ENCODE measurements around the gene HRH1.

The HRH1 gene

DNA sequence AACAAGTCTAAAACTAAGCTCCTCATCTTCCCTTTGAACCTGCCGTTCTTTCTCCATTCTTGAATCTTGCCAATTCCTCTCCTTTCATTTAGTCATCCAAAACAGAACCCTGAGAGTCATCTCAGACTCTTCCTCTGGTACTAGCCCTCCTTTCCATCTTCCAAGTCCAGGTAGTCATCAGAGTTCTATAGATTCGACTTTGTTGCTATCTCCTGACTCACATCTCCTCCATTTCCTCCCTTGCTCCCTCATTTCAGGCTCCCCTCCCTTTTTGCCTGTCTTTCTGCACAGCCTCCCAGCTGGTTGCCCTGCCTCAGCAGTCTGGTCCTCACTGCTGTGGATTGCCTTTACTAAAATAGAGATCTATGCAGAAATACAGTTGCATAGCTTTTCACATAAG lies 122.6 kb downstream of the HRH1 start:
- no peak for DNase-seq (ENCODE audit: low read depth, low spot score)

- DNase-seq (ENCODE audit: low read depth, low spot score), result no peak
Measured at GRCh38 chr3:11282250-11283138, 128.2 kb downstream of the HRH1 start.

DNA sequence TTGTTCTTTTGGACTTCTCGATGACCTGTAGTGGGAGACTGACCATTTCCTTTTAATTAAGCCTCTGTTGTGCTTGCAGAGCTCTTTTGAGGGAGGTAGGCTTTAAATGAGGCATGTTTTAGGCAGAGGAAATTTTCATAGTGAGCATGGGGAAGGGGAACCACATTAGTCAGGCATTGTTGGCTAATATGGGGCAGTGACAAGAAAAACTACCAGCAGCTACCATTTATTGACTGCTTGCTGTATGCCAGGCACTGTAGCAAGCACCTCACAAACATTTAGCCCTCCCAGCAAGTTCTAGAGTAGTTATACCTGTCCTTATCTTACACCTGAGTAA lies 128.8 kb downstream of the HRH1 start:
- DNase-seq (ENCODE audit: low read depth, low spot score), result no peak

DNA sequence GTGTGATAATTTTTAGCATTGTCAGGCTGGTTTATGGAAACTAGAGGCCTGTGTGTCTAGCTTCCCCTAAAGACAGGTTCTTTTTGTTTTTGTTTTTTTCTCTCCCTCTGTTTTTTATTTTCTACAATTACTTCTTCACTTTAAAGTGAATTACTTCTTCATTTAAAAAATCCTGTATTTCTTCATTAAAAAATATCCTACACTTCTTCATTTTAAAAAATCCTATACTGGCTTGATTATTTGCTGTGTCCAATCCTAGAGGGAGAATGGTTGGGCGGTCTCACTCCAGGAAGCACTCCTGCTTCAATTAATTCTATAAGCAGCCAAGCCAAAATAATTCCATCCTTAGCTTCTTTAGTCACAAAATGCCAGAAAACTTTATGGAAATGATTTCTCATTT lies 129.7 kb downstream of the HRH1 start:
- DNase-seq (ENCODE audit: low read depth, low spot score), result no peak

DNA sequence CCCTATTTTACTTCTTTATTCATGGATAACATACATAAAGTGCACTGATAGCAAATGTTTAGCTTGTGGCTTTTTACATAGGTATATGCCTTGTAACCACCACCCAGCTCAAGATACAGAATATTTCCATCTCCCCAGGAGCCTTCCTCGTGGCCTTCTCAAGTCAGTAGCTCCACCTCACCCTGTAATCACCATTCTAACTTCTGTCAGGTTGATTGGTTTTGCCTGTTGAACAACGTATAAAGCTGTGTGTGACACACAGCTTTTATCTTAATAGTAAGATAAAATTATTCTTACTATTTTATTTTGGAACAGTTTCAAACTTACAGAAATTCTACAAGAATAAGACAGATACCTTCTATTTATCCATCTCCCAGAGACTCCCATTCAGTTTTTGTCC lies 131.2 kb downstream of the HRH1 start:
- no peak for DNase-seq (ENCODE audit: low read depth, low spot score)

DNA sequence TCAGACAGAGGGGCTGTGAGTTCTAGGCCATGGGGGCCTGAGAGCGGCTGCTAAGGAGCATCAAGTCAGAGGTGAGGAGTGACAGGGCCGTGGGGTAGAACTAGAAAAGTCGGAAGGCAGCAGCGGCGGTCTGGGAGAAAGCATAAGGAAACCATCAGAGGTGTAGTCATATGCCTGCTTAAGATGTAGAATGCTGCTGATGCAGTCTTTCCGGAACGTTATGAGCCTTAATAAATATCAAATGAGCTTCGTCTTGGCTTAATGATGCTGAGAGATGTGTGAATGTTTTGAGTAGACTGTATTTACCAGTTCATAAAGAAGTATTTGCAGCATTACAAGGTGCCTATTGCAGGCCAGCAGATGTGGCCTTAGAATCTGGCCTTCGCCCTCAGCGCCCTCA lies 133.1 kb downstream of the HRH1 start:
- no peak for DNase-seq (ENCODE audit: low read depth, low spot score)

DNA sequence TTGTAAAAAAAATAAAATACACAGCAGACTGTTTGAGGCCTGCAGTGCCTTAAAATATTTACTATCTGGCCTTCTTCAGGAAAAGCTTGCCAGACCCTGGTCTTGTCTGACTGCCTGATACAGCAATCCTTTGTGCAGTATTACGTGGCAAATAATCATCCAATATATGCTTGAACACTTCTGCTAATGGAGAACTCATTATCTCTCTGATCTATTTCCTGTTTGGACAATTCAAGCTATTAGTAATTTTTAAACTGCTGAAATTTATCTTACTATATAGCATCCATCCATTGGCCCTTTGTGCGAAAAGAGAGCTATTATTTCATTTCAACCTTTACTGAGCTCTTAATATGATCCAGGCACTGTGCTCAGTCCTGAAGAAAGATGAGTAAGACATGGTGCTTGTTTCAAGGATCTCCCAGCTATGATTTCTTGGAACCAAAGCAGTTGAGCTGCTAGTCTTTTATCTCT lies 133.8 kb downstream of the HRH1 start:
- DNase-seq (ENCODE audit: low read depth, low spot score), result no peak

DNA sequence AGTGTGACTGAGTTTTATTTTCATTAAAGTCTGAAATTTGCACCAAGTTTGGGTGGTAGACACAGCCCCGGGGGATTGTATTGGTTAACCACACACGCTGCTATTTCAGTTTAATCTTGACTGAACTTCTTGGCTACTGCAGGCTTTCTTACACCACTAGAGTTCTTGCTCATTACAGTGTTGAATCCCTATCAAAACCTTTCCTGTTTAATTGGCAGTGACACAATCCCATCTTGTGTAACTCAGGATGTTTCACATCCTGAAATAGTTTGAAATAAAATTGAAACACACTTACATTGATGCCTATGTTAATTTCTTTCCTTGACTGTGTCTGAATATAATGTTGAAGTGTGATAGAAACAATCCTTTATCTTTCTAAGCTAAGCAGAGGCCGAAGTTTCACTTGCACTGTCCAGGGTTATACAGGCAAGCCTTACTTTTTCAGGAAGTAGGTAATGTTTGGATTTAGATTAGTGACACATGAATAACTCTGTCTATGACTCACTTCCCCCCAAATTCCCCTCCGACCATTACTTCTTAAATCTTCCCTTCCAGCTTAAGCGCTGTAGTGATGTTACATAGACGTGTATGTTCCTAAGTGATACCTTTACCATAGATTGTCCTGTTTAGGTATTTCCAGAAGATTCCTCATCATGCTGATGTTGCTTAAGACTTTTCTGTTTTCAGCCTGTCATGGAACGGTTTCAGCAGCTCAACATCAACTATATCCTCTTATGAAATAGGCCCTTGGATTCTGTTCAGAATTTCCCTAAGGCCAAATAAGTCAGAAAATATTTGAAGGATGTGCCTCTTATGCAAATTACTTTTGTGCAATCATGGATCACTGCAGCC lies 134.7 kb downstream of the HRH1 start:
- DNase-seq (ENCODE audit: low read depth, low spot score), result no peak

DNA sequence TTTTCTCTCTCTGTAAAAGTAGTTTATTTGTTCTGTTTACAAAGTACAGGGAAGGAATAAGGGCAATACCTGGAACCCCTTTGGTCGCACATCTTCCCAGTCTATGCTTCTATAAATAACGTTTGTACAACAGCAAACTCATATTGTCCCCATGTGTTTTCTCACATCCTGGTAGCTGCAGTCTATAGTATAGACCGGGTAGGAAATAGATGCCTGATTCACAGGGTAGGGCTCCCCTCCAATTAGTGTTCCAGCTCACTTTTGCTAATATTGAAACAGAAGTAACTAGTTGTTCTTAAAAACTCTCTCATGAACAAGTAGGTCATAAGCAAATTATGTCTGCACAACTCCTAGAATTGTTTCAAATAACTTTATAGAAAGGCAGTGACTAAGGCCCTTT lies 135.6 kb downstream of the HRH1 start:
- DNase-seq (ENCODE audit: low read depth, low spot score), result no peak

- DNase-seq (ENCODE audit: low read depth, low spot score), result no peak
Measured at GRCh38 chr3:11290743-11291680, 136.7 kb downstream of the HRH1 start.

DNA sequence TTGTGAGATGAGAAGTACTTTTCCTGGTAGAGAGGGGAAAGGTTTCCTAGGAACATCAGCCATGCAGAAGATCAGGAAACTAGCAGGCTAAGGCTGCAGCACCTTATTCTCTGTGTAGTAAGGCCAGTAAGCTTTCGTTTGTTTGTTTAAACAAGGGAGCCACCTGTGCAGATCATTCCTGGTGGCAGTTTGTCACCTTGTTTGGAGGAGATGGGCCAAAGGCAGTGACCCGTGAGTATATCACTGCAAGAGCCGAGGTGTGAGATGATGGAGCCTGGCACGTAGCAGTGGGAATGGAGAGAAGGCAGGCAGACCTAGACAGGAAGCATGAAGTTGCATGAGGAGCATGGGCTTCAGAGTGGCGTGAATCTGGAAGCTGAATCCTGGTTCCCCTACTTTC lies 137.5 kb downstream of the HRH1 start:
- DNase-seq (ENCODE audit: low read depth, low spot score), result no peak

DNA sequence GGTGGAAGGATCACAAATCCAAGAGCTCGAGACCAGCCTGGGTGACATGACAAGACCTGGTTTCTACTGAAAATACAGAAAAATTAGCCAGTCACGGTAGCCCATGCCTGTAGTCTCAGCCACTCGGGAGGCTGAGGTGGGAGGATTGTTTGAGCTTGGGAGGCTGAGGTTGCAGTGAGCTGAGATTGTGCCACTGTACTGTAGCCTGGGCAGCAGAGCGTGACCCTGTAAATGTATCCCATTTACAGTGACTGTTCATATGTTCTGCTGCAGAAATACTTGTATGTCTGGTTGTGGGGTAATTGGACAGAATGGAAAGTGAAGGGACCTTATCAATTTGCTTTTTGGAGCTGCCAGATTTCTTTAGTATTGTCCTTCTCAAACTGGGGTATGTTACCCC lies 142.8 kb downstream of the HRH1 start:
- no peak for DNase-seq (ENCODE audit: low read depth, low spot score)

- DNase-seq (ENCODE audit: low read depth, low spot score), result no peak
Measured at GRCh38 chr3:11300970-11301369, 146.7 kb downstream of the HRH1 start.

GRCh38 chr3:11302444-11302843 lies 148.2 kb downstream of the HRH1 start:
- no peak for DNase-seq (ENCODE audit: low read depth, low spot score)

- DNase-seq (ENCODE audit: low read depth, low spot score), result no peak
Measured at GRCh38 chr3:11304175-11304574, 149.9 kb downstream of the HRH1 start.

DNA sequence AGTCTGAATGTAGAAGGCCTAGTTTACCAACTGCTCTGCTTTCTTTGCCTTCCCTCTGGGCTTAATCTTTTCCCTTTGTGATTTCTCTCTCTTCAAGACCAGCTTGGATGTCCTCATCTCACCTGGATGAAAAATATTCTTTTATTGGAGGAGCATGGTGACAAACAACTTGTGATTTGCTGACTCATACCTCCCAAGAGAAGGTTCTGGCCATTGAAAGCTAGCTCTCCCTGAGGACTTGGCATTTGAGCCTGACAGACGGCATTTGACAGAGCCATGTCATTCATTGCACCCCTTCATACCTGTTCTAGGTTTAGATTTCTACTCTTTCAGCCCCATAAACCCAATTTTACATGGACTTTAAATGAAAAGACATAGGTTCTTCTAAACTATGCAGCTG lies 151.2 kb downstream of the HRH1 start:
- no peak for DNase-seq (ENCODE audit: low read depth, low spot score)

DNA sequence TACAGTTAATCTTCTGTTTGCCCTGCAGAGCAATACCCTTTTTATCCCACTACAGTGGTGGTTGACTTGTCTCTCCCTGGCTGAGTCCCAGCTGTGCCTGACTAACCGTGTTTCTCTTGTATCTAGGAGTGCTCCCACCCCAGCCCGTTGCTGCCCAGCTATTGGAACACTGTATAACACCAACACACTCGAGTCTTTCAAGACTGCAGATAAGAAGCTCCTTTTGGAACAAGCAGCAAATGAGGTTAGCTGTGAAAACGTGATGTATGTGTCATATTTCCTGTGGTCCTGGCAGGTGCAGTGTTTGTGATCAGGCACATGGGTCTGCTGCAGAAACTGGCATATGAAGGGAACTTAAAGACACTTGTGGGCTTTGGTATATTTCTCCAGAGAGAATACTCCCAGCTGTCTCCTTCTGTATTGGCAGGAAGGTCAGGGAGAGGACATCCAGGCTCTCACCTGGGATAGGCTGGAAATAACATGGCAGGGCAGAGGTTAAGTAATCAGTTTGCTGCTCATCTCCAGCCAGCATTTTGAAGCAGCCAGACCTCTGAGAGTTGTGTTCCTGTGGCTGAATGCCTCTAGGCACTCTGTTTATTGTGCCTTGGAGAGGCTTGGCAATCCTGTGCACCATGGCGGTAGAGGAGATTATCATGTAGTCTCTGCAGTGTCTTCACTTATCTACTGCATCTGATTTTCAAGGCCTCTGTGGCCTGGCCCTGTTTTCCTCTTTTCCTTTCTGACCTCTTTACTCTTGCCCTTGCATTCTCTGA lies 152.7 kb downstream of the HRH1 start:
- DNase-seq (ENCODE audit: low read depth, low spot score), result no peak

- no peak for DNase-seq (ENCODE audit: low read depth, low spot score)
Measured at GRCh38 chr3:11307830-11308432, 153.6 kb downstream of the HRH1 start.

DNA sequence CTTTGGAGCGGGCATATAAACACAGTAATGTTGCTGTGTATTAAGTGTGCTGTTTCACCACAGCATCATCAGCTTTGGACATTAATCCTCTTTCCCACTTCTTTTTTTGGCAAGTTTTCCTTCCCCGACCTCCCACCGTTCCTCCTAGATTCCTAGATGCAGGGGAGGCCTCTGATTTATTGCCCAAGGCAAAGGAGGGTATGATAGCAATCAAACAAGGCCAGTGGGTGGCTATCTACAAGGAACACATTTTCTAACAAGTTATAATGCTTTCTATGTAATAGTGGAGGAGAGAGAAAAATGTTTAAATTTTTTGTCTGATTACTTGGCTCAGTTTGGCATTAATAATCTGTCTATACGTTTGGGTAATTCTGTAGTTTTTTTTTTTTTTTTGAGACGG lies 156.0 kb downstream of the HRH1 start:
- no peak for DNase-seq (ENCODE audit: low read depth, low spot score)

DNA sequence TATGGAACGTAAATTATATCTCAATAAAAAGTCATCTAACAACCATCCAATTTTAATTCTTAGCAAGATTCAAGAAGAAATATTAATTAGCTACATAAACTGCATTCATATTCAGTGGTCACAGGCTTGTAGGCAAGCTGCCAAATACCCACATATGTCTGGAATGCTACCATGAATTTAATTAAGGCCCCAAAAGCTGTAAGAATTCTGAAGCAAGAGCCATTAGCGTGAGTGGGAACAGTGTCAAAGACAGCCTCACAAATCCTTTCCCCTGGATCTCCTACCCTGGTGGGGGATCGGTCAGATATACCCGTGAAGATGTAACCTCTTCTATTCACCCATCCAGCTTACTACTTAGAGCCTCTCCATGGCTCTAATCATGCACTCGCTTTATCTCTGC lies 157.9 kb downstream of the HRH1 start:
- no peak for DNase-seq (ENCODE audit: low read depth, low spot score)
